ENCODE data around the gene CCDC83. TPM values are rescaled to one million over a fixed set of nuclear protein-coding genes. Genes with fewer than 3 reads are reported as not detected.

Gene CCDC83
- not detected in 2 replicates for total RNA-seq

GRCh38 chr11:85855341-85855656 is at the start of gene CCDC83:
CCDC83 (plus strand) TSS chr11:85855383; CDS start chr11:85865124, 9,741 bp downstream.

GRCh38 chr11:85810871-85811611 is 44.1 kb upstream of the CCDC83 start, which contains the start of gene SYTL2:
SYTL2 (minus strand) TSS chr11:85811141; CDS start chr11:85757725, 53,416 bp downstream.

Other genes starting within 250 kb of the CCDC83 start
- gene DLG2, start 228.0 kb upstream of the CCDC83 start, total RNA-seq, result 1.1 and 1.2 TPM in 2 replicates
- gene TMEM126B, start 226.8 kb upstream of the CCDC83 start, total RNA-seq, result 86.2 and 97.2 TPM in 2 replicates
- gene TMEM126A, start 207.4 kb upstream of the CCDC83 start, total RNA-seq, result 56.7 and 68.4 TPM in 2 replicates
- 44.6 and 46.1 TPM in 2 replicates for gene CREBZF, start 190.3 kb upstream of the CCDC83 start, total RNA-seq
- not detected in 2 replicates for gene CCDC89, start 169.2 kb upstream of the CCDC83 start, total RNA-seq
- gene SYTL2, start 44.2 kb upstream of the CCDC83 start, total RNA-seq, result 1.2 and 1.5 TPM in 2 replicates
- 366 and 389 TPM in 2 replicates for gene PICALM, start 213.7 kb downstream of the CCDC83 start, total RNA-seq

Data from thoracic aorta endothelial cell (primary cell).